ENCODE measurements around the gene EPS8L2. TPM values are rescaled to one million over a fixed set of nuclear protein-coding genes. Genes with fewer than 3 reads are reported as not detected.

The EPS8L2 gene
- polyA plus RNA-seq (ENCODE audit: insufficient read length in 4 of 4), result 100 to 1,000 TPM; 104 to 161 (median 139) TPM

DNA sequence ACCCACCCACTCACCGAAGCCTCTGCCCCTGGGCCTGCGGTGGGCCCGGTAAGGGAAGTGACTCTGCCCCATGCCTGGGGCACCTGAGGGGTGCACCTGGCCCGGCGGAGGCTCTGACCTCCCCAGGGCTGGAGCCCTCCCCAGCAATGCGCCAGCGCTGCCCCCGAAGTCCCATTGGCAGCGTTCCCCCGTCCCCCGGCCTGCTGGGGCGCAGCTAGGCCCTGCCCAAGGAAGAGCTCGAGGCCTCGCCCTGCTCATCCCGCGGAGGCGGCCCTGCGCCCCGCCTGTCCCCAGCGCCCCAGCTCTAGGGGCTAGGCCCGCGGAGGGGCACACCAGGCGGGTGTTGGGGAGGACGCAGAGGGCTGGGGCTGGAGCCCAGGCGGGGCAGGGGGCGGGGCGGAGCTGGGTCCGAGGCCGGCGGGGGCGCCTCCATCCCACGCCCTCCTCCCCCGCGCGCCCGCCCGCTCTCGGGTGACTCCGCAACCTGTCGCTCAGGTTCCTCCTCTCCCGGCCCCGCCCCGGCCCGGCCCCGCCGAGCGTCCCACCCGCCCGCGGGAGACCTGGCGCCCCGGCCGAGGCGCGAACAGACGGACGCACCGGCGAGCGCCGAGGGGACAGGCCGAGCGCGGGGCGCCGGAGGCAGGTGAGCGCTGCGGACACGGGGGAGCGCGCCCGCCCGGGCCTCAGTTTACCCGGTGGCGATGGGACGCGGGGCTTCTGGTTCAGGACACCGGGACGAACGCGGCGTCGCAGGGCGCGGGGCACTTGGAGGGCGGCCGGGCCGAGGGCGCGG lies at the start of gene EPS8L2:
Gene EPS8L2, plus strand, starts transcription at position 586 of the 793 bp plus-strand sequence. CDS start 3,177 bp downstream, outside the sequence.
- DNase-seq (ENCODE audit: low read depth in 4 of 4, low spot score in 2 of 4), result no peak

DNA sequence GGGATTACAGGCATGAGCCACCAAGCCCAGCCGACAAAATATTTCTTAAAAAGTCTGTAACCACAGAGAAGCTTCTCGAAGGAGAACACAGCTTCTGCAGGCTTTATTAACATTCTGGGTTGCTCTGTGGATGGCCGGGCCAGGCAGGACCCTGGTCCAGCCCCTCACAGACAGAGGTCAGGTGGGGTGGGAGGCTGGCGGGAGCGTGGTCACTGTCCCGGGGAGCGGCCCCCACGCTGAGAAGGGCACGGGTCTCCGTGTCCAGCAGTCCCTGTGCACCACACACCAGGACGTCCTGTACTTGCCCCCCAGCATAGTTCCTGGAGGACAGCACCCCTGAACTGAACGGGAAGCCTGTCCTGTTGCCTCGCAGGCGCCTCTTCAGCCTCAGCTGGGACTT lies 49.6 kb upstream of the EPS8L2 start:
- DNase-seq (ENCODE audit: low read depth in 4 of 4, low spot score in 2 of 4), result no peak

DNA sequence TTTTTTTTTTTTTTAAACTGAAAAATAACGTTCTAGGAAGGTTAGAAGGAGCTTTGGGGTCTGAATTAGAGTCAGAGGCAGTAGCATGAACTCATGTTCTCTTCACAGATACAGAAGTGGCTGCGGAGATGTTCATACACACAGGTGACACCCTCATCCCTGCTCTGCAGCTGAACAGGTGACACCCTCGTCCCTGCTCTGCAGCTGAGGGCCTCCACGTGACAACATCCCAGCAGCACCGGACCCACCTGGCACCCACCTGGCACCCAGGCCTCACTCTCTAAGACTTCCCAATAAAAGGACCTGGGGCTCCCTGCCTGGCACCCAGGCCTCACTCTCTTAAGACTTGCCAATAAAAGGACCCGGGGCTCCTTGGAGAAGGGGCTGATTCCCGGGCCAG lies 49.2 kb upstream of the EPS8L2 start:
- DNase-seq (ENCODE audit: low read depth in 4 of 4, low spot score in 2 of 4), result no peak

DNA sequence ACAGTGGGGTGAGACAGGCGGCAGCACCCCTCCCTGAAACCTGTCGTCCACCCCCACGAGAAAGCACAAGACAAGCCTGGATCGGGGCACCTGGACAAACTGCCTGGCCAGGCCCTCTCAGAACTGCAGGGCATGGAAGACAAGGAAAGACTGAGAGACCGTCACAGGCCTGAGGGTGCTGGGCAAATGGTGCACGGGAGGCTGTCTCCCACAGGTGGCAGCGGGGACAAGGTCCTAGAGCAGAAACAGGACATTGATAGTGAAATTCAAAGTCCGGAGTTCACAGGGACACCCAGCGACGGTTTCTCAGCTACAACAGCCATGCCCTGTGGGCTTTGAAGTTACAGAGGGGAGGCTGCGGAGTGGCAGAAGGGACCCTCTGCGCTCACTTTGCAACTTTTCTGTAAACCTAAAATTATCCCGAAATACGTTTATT lies 48.3 kb upstream of the EPS8L2 start:
- DNase-seq (ENCODE audit: low read depth in 4 of 4, low spot score in 2 of 4), result no peak

DNA sequence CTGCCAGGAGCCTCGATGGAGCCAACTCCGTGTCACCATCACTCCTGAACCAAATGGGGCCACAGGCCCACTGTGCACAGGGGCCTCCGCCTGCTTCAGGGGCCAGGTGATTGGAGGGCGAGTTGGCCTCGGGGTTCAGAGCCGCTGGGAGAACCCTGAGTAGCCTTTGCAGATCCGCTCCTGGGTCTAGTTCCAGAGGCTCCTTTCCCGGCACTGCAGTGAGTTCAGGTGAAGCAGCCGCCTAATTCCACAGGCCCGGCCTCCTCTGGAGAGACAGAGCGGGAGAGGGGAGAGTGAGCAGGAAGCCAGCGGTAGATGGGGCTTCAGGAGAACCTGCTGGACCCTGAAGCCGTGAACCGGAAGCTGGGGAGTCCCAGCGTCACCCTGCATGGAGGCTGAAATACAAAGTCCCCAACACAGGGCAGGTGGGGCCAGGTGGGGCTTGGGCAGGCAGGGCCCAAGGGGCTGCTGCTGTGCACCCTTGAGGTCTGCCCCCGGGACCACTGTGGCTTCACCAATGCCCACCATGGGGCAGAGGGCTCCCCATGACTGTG lies 46.4 kb upstream of the EPS8L2 start:
- no peak for DNase-seq (ENCODE audit: low read depth in 4 of 4, low spot score in 2 of 4)

DNA sequence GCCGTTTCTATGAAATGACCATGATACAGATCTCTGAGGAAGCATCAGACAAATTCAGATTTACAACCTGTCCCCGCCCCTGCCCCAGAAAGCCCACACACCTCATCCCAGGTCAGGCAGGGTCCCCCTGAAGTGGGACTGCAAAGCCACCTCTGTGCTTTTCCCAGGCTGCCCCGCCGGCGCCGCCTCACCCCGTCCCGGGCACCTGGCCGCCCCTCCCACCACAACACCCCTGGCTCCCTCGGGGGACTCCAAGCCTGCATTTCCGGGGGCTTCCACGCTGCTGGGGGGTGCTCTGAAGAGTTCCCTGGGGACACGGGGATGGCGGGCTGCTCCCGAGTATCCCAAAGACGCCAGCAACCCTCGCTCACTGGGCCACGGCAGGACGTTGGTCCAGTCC lies 45.8 kb upstream of the EPS8L2 start:
- no peak for DNase-seq (ENCODE audit: low read depth in 4 of 4, low spot score in 2 of 4)

DNA sequence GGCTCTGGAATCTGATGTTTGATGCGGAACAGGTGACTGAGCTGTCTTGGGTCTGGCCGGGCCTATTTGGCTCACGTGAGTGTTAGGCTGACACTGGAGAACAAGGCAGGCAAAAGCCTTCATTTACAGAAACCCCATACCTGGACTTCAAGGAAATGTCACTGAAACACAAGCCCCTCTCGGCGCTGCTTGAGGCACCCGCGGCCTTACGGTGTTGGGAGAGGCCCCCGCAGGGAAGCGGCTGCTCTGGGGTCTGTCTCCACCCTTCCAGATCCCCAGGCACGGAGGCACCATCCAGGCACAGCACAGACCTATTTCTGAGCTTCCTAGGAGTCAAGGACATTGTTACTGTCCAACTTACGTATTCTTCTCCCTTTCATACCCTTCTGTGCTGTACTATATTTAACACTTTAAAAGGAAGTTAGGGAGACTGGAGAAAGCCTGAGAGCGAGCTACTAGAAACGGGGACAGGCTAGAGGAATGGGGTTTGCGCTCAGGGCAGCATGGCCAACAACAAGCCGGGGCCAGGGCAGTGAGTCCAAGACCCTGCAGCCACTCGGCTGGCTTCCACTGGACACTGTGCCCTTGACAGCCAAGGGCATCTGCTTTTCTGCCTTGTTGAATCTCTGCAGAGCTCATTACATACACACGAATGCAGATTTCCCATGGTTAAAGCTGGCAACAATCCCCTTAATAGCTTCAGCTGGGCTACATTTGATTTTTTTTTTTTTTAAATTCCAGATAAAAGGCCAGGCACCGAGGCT lies 45.2 kb upstream of the EPS8L2 start:
- no peak for DNase-seq (ENCODE audit: low read depth in 4 of 4, low spot score in 2 of 4)

DNA sequence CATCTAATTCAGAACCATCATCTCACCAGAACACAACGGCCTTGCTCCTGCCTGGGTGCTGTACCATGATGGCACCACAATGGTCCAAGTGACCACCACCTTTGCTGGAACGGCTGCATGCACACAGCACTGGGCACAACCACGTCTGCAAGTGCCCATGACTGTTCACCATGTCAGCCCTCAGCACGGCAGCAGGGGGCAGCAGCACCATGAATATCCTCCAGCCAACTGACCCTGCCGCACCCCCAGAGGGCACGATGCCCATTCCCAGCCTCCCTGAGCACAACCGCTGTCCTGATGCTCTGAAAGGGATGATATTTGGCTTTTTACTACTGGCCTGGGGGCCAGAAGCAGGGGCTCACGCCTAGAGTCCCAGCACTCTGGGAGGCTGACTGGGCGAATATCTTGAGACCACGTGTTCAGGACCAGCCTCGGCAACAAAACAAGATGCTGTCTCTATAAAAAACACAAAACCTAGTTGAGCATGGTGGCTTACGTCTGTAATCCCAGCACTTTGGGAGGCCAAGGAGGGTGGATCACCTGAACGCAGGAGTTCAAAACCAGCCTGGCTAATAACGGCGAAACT lies 43.2 kb upstream of the EPS8L2 start:
- no peak for DNase-seq (ENCODE audit: low read depth in 4 of 4, low spot score in 2 of 4)

DNA sequence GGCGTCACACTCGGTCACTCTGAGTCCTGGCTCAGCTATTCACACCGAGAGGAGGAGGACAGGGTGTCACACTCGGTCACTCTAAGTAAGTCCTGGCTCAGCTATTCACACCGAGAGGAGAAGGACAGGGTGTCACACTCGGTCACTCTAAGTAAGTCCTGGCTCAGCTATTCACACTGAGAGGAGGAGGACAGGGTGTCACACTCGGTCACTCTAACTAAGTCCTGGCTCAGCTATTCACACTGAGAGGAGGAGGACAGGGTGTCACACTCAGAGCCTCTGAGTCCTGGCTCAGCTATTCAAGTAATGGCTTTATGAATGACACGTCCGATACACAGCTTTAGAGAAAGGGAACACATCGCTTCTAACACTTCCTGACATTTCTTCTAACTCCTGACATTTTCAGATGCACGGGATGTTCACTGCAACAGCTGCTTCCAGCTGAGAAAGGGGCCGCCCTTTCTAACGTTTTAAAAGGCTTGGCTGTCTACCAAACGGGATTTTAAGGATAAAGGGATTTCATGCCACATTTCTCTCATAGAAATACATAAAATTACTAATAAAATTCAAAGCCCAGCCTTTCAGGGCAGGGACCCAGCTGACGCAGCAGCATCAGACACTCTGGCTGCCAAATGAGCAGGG lies 40.8 kb upstream of the EPS8L2 start:
- DNase-seq (ENCODE audit: low read depth in 4 of 4, low spot score in 2 of 4), result peak in 3 of 4 donors; percentile 23 to 37 (median 24)

DNA sequence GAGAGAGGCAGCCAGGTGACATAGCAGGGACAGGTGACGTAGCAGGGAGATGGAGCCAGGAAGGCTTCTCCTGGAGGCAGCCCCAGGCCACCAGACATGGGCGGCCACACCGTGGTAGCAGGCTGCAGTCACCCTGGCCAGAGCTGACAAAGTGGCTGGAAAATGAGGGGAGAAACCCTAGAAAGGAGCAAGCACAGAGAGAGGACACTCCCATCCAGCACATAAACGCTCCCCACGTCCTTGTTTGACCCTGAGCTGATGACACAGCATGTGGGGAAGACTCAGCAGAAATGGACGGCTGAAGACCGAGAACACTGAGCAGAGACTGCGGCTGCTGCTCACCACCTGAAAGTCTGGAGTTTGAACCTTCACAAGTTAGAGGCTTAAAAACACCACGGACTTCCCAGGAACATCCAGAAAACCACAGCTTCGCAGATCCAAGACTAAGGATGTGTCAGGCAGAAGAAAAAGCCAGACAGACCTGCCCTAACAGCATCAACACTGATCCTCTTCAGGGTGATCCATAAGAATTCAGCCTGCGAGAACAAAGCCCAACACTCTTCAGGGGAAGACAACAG lies 40.2 kb upstream of the EPS8L2 start:
- no peak for DNase-seq (ENCODE audit: low read depth in 4 of 4, low spot score in 2 of 4)

DNA sequence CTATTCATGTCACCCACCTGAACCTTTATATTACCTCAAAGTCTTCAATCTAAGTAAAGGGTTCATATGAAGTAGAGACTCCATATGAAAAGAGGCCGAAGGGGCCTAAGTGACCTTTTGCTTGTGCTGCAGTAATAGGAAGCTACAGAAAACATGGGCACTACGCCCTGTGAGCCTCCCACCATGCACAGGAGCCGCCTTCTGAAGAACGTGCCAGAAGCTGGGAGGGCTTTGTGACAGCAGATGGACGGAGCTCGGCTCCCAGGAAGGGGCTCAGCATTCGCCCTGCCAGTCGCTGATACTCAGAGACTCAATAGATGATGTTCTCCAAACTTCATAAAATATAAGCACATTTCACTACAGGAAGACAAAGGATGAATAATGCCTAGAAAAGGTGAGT lies 32.2 kb upstream of the EPS8L2 start:
- no peak for DNase-seq (ENCODE audit: low read depth in 4 of 4, low spot score in 2 of 4)

DNA sequence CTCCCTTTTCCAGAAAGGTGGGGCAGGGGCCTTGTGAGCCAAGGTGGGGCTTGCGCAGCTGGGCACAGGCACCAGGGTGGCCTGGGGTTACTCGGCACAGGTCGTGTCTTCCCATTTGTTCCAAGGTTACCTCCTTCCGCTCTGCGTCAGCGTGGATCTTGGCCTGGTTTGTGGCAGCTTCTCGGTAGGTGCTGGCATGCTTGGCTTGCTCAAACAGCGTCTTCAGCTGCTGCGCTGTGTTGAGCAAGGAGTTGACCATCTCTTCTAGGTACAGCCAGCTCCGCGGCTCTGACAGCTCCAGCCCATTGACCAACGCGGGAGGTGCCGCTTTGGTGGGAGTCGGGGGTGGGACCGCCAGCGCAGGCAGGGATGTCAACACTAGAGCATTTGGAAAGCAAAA lies 31.6 kb upstream of the EPS8L2 start:
- DNase-seq (ENCODE audit: low read depth in 4 of 4, low spot score in 2 of 4), result no peak

DNA sequence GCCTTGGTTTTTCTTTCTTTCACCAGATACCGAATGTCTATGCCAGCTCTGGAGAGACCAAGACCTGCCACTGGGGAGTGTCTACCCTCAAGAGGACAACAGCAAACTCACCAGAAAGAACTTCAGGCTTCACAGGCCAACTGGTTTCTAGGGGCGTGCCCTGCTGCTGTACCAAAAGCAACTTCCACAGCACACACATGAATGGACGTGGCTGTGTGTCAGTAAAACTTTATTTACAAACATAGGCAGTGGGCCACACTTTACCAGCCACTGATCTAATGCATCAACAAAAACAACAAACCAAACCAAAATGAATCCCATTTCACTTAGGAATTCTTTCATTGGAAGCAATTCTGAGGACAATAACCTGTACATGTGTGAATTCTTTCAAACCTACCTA lies 27.7 kb upstream of the EPS8L2 start:
- no peak for DNase-seq (ENCODE audit: low read depth in 4 of 4, low spot score in 2 of 4)

DNA sequence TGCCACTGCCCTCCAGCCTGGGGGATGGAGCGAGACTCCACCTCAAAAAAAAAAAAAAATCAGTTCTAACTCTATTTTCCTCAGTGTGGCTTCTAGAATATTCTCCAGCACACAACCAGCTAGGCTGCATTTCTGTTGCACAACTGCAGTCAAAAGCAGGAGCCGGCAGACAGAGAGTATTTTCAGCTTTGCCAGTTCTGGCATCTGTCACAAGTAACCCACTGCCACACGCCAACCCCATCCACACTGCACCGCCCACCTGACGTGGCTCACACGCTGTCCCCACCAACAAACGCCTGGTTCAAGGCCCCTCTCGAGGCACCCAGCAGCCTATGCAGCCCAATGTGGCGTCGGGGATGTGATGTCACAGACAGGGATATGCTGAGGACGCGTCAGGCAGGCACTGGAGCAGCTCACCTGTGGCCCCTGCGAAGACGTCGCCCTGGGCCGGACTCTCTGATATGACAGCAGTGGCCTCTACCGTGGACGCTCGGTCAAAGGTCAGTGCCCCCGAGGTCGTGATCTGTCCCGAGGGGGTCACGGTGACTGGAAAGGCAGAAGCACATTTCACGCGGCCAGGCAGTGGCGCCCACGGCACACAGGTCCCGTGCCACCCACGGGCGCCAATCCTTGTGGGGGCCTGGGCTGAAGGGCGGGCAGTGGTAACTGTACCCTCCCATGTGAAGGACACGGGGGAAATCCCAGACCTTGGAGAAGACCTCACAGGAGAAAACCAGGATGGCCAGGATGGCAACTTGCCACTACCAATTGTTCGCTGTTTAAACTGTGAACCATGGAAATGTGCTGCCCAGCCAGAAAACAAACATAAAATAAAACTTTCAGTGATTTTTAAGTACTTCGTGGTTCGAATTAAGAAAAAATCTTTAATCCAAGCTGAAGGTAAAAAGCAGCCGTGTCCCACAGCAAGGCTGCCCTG lies 26.5 kb upstream of the EPS8L2 start:
- DNase-seq (ENCODE audit: low read depth in 4 of 4, low spot score in 2 of 4), result no peak

DNA sequence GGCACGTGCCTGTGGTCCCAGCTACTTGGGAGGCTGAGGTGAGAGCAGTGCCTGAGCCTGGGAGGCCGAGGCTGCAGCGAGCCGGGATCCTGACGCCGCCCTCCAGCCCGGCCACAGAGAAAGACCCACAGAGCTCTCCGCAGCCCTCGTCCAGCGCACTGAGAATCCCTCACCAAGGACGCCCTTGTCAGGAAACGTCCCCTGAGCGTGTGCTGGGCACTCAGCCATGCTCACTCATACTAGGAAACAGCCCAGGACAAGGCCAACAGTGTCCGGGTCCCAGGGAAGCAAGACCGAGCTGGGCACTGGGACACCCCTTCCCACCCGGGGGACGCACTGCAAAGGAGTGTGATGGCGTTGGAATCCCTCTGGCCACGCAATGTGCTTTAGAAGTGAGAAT lies 25.6 kb upstream of the EPS8L2 start:
- no peak for DNase-seq (ENCODE audit: low read depth in 4 of 4, low spot score in 2 of 4)

DNA sequence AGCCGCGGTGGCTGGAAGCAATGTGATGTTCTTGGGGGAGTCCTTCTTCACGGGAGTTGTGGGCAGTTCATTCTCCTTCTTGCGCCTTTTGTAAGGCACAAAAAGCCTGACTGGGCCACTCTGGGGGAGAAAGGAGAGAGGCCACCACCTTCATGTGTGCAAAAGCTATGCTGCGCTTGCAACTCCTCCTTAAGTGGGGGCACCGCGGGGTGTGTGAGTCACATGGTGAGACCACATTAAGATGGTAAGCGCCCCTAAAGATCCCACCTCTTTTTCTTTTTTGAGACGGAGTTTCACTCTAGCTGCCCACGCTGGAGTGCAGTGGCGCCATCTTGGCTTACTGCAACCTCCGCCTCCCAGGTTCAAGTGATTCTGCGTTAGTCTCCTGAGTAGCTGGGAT lies 25.1 kb upstream of the EPS8L2 start:
- DNase-seq (ENCODE audit: low read depth in 4 of 4, low spot score in 2 of 4), result no peak

DNA sequence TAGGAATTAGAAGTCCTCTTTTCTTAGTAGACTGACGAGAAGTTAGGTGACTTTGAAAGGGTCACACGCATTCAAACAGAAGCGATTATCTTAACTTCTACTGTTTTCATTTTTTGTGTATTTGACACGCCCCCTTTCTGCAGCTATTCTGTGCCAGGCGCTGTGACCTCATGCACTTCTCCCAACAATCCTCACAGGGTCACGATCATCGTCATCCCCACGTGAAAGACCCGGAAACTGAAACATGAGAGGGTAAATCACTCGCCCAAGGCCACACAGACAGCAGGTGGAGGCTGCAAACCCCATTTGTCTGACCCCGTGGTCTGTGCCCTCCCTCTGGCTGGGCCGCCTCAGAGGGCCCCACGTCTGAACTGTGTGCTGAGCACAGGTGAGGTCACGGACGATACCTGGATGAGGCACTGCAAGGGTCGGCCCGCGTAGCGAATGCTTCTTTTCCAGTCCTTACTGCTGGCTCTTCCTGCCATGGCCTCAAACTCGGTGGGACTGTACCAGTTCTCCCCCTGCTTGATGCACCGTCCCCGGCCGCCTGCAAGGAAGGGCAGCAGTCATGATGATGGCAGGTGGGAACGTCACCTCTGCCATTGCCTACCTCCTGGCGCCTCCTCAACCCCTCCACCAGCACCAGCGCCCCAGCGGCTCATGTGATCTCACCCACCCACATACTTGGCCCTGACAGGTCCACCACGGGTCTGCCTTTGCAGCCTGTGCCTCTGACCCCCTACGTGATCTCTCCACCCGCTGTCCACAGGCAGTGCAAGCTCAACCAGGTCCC lies 19.4 kb upstream of the EPS8L2 start:
- no peak for DNase-seq (ENCODE audit: low read depth in 4 of 4, low spot score in 2 of 4)

DNA sequence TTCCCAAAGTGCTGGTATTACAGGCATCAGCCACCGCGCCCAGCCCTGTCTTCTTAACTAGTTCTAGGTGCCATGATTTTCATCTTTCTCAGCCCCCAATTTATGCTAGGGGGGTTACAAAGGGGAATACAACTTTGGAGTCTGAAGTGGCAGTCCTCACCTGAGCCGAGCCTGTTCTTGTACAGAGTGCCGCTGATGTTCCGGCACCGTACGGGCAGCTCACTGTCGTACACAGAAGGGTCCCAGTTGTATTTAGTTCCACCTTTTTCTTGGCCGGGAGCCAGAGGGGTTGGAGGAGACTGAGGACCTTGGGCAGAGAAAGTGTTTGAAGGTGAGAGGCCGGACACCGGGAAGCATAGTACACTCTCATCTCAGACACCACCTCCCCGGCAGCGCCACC lies 18.3 kb upstream of the EPS8L2 start:
- no peak for DNase-seq (ENCODE audit: low read depth in 4 of 4, low spot score in 2 of 4)

DNA sequence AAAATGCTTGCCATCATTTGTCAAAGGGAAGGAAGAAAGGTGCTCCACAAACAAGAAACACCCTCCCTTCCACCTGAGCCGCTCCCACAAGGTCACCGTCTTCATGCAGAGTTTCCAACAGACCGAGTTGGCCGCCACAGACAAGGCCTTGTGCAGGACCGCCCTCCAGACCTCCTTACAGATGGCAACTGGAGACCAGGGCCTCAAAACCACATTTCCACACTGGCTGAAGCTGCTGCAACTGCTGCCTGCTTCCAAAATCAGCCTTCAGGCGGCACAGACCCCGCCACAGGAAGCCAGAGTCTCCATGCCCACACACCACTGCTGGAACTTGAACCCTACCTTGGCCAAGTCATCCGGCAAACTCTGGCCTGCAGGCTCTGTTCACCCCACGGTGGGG lies 17.4 kb upstream of the EPS8L2 start:
- no peak for DNase-seq (ENCODE audit: low read depth in 4 of 4, low spot score in 2 of 4)
